ENCODE results near the gene TMEM151A.
"Not testable (repeated sequence)": the region's sequence is repeated elsewhere in the genome, so short reads cannot be mapped to it uniquely, and the experiment has no call there.

TMEM151A gene

DNA sequence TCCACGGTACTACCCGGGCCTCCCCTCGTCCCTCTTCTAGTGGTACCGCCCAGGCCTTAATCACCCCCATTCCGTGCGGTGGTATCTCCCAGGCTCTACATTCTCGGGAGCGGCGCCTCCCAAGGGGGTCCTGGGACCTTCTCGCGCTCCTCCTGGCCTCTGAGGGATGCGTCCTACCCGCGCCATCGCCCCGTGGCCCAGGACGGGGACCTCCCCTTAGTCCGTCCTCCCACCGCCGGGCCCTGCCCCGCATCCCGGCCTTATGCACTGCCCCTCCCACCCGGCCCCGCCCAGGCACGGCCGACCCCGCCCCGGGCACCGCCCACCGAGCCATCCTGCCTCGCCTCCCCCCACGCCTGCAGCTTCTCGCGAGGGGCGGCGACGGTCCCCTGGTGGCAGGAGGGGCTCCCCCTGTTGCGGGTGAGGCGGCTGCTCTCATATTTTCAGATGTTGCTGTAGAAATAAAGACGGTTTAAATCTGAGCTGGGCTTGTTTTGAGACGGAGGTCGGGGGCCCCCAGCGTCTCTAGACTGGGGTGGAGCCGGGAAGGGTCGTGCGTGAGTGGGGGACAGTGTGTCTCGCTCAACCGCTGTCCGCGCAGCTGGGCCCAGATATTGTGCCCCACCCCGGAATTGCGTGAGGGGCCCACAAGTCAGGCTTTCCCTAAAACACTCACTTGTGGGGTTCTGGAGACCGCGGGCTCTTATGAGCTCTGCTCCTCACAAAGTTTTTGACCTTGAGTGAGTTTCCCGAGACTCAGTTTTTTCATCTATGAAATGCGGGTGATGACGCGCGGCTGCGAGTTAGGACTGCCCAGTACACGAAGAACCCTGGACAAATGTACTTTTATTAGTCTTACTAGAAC is 24.1 kb upstream of the TMEM151A start:
- DNase-seq = peak; percentile 83

DNA sequence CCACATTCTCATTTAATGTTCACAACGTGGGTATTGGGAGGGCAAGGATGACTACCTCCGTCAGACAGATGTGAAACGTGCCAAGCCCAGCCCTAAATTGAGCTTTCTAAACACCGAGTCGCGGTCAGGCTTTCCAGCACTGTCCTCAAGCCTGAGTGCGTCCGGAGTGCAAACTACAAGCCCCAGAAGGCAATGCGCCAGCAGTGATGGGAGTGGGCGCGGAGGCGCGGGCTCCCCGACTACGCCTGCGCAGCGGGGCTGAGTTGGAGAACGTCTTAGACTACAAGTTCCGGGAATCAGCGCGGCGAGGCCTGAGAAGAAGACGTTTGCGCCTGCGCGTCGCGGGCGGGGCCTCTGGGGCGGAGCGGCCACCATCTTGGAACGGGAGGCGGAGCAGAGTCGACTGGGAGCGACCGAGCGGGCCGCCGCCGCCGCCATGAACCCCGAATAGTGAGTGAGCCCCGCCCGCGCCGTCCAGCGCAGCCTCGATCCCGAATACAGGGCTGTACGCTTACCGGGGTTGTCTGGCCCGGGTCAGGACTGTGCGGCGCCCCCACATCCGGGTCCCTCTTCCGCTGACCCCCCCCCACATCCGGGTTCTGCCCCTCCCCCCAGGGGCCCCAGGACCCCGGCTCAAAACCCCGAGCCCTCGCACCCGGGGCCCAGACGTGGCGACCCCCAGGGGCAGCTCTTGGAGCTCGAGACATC is 23.3 kb upstream of the TMEM151A start, which contains the start of gene RAB1B:
Gene RAB1B (plus strand): TSS at position 396 of the 708 bp plus-strand sequence. CDS start 41 bp downstream, at position 437.
- peak; percentile 98 for DNase-seq

DNA sequence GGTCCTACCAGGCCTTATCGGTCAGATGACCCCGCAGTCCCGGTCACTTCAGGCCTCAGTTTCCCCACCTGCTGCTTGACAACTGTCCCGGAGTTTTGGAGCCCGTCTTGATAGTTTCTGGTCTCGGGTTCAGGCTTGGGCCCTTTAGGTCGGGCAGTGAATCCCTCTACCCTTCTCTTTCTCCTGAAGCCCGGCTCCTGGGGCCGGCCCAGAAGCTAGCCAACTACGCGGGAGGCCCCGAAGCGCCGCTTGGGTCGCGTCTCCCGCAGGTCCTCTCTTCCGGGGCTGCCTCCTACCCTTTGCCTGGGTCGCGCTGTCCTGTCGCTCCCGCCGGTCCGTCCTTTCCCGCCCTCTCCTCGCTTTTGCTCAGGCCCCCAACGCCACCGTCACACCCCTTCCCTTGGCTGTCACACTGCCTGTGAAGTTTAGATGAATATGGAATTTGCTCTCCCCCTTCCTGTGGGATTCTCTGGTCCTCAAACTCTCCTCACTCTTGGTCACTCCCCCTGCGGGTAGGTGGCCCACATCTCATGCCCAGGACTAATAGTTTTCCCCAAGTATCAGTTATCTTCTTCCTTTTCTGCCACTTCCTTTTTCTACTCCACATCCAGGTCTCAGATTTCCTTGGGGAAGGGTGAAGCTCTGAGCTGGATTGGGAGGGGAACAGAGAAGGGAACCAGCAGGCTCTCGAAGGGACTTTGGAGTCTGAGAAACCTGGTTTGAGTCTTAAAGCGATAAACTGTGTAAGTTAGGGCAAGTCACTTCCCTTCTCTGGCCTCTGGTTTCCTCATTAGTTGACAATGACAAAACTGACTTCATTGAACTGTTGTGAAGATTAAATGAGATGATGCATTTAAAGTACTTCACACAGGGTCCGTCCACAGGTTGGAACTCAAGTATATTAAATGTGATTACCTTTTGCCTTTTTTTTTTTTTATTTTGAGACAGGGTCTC is 22.5 kb upstream of the TMEM151A start:
- no peak for DNase-seq

DNA sequence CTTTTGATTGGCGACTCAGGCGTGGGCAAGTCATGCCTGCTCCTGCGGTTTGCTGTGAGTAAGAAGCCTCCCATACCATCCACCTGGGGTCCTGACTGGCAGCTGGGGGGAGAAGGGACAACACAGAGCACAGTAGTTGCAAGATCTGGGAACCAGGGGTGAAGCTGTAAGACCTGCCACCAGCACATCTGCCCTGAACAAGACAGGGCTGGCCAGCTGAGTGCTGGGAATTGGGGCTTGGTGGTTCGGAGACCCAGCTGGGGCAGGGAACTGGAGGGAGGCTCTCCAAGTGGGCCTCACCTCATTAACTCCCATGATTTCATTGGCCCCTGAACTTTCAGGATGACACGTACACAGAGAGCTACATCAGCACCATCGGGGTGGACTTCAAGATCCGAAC is 19.9 kb upstream of the TMEM151A start:
- DNase-seq = no peak

DNA sequence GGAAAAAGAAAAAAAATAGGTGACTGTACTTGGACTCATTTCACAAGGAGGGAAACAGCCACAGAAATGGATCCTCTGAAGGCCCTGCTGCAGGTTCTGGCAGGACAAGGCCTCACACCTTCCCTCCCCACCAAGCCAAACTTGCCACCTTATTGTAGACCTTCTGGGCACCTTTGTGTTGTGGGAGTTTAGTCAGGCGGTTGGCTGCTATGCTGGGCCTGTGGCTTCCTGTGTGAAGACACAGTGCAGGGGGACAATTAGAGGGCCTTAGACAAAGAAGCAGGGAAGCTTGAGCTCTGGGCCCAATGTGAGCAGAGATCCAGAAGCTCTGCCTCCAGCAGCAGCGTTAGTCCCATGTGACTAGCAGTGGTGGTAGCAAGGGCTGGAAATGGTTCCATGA is 19.1 kb upstream of the TMEM151A start:
- DNase-seq = no peak

DNA sequence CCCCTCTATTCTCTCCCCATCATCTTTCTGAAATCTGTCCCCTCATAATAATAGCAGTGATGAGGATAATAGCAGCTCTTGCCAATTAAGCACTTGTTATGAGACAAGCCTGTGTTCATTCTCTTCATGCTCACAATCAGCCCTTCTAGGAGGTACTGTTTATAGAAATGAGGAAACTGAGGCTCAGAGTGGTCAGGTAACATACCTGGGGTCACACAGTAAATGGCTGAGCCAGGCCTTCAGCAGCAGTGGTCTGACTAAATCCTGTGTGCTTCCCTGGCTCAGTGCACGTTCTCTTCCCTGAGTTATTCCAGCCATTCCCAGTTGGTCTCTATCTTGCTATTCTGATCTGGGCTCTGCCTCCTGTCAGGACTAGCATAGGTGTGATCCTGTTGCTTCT is 17.5 kb upstream of the TMEM151A start:
- DNase-seq = no peak

DNA sequence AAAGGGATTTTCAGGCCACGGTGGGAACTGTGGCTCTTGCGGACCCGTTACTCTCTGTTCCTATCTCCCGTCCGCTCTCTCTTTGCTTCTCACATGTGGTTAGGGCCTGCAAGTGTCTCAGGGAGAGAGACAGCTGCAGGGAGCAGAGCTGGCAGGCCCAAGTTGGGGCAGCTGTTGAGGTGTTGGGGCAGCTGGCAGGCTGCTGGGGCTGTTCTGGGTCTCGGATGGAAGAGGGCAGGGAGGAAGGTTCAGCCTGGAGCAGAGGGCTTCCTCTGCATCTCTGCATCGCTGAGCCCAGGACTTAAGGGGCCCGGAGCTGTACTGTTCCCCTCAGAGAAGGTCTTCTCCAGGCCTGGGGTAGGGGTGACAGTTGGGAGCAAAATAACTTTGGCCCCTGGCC is 16.3 kb upstream of the TMEM151A start:
- DNase-seq = no peak

DNA sequence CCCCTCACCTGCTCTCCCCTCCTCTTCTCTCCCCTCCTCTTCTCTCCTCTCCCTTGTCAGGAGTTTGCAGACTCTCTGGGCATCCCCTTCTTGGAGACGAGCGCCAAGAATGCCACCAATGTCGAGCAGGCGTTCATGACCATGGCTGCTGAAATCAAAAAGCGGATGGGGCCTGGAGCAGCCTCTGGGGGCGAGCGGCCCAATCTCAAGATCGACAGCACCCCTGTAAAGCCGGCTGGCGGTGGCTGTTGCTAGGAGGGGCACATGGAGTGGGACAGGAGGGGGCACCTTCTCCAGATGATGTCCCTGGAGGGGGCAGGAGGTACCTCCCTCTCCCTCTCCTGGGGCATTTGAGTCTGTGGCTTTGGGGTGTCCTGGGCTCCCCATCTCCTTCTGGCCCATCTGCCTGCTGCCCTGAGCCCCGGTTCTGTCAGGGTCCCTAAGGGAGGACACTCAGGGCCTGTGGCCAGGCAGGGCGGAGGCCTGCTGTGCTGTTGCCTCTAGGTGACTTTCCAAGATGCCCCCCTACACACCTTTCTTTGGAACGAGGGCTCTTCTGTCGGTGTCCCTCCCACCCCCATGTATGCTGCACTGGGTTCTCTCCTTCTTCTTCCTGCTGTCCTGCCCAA is 15.6 kb upstream of the TMEM151A start:
- no peak for DNase-seq

DNA sequence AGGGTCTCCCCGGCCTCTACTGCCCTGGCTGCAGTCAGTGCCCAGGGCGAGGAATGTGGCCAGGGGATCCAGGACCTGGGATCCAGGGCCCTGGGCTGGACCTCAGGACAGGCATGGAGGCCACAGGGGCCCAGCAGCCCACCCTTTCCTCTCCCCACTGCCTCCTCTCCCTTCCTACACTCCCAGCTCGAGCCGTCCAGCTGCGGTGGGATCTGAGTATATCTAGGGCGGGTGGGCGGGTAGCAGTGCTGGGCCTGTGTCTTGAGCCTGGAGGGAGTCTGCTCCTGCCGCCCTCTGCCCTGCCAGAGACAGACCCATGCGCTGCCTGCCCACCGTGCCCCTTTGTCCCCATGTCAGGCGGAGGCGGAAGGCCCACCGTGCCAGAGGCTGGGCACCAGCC is 15.1 kb upstream of the TMEM151A start:
- DNase-seq = not testable (repeated sequence)

DNA sequence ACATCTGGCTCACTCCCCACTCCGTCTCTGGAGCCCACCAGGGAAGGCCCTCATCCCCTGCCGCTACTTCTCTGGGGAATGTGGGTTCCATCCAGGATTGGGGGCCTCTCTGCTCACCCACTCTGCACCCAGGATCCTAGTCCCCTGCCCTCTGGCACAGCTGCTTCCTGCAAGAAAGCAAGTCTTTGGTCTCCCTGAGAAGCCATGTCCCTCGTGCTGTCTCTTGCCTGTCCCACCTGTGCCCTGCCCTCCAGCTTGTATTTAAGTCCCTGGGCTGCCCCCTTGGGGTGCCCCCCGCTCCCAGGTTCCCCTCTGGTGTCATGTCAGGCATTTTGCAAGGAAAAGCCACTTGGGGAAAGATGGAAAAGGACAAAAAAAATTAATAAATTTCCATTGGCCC is 14.6 kb upstream of the TMEM151A start:
- not testable (repeated sequence) for DNase-seq

DNA sequence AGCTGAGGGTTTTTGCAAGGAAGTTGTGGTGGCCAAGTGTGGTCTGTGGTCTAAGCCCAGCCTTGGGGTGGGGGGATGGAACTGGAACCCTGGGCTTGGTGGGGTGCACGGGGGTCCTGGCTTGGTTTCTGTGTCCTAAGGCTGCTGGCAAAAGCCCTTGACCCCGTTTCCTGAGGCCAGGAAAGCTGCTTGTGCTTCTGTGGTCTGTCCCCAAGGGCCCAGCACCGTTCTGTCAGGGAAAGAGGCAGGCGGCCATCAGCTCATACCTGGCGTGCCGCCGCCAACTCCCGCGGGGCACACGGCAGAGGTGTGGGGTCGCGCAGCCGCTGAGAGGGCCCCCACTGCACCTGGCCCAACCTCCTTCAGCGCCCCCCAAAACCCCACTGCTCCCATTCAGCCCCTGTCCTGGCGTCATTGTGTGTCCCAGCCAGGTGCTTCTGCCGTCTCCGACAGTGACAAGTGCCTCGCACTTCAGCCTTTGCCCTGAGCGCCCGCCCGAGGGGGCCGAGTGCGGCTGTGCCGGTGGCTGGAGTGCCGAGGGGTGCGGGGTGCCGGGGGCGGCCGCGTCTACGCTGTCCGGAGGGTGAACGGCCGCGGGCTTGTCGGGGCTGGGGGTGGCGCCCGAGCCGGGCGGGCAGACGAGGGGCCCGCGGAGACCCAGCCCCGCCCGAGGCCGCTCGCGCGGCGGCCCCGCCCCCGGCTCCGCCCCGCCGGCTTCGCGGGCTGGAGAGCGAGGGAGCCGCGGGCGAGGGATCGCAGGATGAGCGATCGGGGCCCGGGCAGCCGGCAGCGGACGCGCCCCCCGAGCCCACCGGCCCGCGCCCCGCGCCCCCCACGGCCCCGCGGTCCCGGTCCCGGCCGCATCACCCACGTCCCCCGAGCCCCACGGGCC is 14.0 kb upstream of the TMEM151A start, which contains the start of gene CNIH2:
Gene CNIH2 (plus strand): TSS at position 705 of the 892 bp plus-strand sequence. CDS start 282 bp downstream, outside the sequence.
- DNase-seq = peak; percentile 17

DNA sequence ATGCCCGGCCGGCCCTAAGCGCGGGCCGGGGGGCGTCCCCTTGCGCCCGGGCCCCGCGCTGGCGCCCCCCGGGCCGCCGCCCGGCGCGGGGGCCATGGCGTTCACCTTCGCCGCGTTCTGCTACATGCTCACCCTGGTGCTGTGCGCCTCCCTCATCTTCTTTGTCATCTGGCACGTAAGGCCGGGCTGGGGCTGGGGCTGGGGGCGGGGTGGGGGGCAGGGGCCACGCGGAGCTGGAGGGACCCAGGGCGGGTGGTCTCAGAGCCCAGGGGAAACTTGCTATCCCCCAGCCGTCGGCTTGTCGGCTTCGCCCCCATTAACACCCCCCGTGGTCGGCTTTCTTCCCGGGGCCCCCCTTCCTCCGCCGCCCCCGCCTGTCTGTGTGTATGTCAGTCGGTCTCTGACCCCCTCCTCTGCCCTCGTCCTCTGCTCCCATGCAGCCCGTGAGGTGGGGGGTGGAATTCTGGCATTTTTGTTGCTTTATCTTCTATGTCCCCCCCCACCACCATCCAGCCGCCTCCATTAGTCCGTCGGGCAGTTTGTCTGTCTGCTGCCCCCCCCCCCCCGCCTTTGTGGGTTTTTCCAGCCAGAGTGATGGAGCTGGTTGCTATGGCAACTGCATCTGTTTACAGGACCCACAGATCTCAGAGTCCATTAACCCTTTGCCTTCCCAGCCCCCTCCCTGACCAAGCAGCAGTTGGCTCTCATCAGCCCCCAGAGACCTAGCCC is 13.2 kb upstream of the TMEM151A start:
- peak; percentile 17 for DNase-seq

DNA sequence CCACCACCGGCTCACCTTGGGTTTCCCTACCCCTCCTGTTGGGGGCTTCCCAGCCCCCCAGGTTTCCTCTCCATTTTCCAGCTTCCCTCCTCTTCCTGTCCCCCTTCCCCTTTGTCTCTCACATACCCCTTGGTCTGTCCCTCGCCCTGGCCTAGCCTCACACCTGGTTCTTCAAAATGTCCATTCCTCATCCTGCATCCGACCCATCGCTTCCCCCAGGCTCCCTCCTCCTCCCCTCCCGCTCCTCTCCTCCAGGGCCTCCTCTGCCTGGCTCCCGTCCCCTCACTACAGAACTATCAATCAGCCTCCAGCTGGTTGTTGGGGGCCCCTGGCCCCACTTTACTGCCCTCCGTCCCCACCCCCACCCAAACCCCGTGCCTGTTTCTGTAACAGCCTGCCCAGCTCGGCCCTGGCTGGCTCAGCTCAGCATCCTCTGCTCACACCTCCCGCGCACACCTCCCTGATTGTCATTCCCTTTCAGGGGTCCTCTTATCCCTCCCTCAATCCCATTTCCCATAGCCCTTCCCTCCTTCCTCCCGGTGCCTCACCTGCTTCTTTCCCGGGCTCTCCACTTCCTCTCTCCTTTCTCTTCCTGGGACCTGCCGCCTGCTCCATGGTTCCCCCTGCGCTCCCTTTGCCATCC is 12.5 kb upstream of the TMEM151A start:
- DNase-seq = no peak

DNA sequence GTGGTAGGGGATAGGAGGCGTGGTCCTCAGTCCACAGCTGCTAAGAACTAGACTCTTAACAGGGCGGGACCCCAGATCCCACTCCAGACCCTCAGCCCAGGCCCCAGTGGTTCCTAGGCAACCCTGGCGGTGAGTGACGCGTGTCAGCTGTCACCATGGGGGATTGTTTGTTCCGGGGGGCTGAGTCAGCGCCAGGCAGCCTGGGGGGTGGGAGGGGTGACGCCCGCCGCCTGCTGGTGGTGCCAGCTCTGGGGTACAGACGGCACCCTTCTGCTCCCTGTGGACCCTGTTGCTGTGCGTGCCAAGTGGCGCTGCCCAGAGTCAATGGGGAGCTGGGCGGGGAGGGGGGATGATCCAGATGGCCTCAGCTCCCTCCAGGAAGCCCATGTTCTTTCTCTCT is 11.3 kb upstream of the TMEM151A start:
- no peak for DNase-seq

DNA sequence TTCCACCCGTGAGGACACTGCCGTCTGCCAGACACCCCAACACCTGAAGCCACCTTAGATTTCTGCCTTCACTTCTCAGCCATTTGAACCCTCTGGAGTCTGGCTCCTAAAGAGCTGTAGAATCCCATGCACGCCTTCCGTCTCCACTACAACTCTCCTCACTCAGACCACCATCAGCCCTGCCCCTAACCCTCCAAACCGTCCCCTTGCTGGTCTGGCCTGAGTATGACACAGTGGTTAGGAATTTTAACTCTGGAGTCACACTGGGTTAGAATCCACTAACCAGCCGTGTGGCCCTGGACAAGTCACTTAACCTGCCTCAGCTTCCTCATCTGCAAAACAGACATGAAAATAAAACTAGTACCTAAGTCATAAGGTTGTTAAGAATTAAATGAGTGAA is 10.7 kb upstream of the TMEM151A start:
- DNase-seq = no peak

DNA sequence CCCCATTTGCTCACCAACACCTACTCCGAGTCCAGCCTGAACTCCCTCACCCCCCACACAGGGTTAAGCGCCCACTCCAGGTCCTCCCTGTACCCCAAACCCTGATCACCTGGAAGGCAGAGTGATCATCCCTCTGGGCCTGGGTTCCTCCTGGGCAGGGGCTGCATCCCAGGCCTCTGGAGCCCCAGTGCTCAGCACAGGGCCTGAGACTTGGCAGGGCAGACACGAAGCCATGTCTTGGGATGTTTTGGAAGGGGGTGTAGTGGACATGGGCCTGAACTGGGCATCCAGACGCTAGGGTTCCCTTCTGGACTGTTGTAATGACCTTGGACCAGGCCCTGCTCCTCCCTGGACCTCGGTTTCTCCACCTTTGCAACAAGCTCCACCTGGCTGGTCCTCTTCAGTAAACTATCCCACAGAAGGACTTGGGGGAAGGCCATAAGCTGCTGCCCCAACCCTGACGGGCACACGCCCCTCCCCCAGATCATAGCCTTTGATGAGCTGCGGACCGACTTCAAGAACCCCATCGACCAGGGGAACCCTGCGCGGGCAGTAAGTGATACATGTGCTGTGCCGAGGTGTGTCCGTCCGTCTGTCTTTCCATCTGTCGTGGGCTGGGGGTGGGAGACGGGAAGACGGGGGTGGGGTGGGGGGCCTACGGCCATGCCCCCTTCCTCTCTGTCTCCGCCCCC is 9.8 kb upstream of the TMEM151A start:
- no peak for DNase-seq

DNA sequence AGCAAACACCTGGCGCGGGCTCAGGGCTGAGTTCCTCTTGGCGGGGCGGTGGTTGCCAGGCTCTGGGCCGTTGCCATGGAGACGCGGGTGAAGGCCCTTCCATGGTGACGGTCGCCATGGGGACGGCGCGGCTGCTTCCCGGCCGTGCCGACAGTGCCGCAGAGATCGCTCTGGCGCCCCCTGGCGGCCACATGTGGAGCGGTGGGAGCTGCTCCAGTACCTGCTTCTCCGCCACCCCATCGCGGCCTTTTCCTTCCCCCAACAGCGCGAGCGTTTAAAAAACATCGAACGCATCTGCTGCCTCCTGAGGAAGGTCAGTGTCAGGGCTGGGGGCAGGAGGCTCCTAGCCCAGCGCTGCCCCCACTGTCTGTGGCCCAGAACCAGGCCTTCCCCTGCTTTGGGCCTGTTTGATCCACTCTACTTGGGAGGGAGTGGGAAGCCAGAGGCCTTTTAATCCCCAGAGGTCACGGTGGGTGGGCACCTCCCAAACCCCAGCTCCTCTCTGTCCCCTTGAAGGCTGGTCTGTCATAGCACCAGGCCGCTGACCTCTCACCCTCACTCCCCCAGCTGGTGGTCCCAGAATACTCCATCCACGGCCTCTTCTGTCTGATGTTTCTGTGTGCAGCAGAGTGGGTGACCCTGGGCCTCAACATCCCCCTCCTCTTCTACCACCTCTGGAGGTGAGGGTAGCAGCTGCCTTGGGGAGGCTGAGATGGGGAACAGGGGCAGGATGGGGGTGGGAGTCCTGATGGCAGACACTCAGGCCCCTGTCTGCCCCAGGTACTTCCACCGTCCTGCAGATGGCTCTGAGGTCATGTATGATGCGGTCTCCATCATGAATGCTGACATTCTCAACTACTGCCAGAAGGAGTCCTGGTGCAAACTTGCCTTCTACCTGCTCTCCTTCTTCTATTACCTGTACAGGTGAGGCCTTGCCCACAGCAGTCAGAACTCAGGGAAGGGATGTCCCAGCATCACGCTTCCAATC is 8.9 kb upstream of the TMEM151A start:
- peak; percentile 98 for DNase-seq

DNA sequence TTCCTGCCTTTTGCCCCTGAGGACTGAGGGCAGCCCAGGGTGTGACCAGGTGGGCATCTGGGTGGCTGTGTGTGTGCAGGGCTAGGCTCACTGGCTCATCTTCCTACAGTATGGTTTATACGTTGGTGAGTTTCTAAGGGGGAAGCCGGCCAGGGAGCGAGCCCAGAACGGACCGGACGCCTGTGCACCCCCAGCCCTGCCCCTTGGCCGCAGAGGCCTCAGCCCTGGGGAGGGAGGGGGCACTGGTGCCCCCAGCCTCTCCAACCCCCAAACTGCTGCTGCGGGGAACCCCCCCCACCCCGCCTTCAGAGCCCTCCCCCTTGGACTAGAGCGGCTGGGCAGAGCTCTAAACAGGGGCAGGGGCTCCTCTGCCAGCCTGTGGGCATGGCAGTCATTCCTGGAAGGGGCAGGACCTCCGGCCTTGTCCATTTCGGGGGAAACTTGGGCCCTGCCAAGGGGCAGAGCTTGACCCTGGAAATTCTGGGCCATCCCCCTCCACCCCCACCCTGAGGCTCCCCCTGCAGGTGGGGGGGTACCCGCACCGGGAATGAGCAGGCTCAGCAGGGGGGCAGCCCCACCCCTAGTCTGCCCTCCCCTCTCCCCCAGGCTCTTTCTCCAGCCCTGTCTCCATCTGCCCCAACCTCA is 8.1 kb upstream of the TMEM151A start:
- DNase-seq = no peak

Data from stimulated activated naive CD4-positive, alpha-beta T cell treated with Interleukin-2 at 50 U/mL for 16 hours (primary cell).